PC-3 (cell line): ENCODE data around the gene POLA2. TPM values are rescaled to one million over a fixed set of nuclear protein-coding genes. Genes with fewer than 3 reads are reported as not detected.

ENCODE experiments used
- ATAC-seq: fragments of 200-7000 bp; cut with Tn5 transposase; 2 replicates; pipeline ENCODE4 v1.9.1; 2020; ENCODE audit warnings: mild to moderate bottlenecking, moderate library complexity
- BruUV-seq: library from RNA; stranded (reverse); fragments of 400-500 nt; replicated peaks from 2 replicates; lab custom pipeline; 2021; lab: Mats Ljungman, UMichigan
- CTCF ChIA-PET: fragments of 300-600 bp; sonication (Branson Sonifier 250); formaldehyde crosslinking; loops from one replicate; lab custom pipeline; 2022; ENCODE audit warnings: antibody characterized with exemption; lab: Charles Lee
- POLR2A ChIA-PET: fragments of 300-600 bp; sonication (Branson Sonifier 250); formaldehyde crosslinking; loops from one replicate; lab custom pipeline; 2022; ENCODE audit warnings: antibody characterized with exemption; ENCODE audit not compliant: unreplicated experiment; lab: Charles Lee
- DNase-seq: peaks from one replicate; pipeline ENCODE4 v3.0.0-alpha.2; 2015
- H2AFZ ChIP-seq: fragments of 300-600 bp; sonication (generic); 2 replicates; pipeline ENCODE4 v1.6.0; 2016; ENCODE audit warnings: antibody characterized with exemption, low read length
- H3F3A ChIP-seq: fragments of 300-600 bp; sonication (generic); one replicate; pipeline ENCODE4 v1.6.0; 2017; ENCODE audit warnings: antibody characterized with exemption, low read length, control low read depth, mild to moderate bottlenecking; ENCODE audit not compliant: unreplicated experiment
- H3K27ac ChIP-seq: fragments of 300-600 bp; sonication (generic); 2 replicates; pipeline ENCODE4 v1.5.1; 2016; ENCODE audit warnings: mild to moderate bottlenecking, low read length
- H3K27me3 ChIP-seq: fragments of 300-600 bp; sonication (generic); 2 replicates; pipeline ENCODE4 v1.6.1; 2016; ENCODE audit warnings: low read length, mixed read lengths
- H3K36me3 ChIP-seq: fragments of 300-600 bp; sonication (generic); 2 replicates; pipeline ENCODE4 v1.6.1; 2016; ENCODE audit warnings: low read depth, mixed run types, low read length, mixed read lengths
- H3K4me1 ChIP-seq: fragments of 300-600 bp; sonication (generic); 2 replicates; pipeline ENCODE4 v1.5.1; 2016; ENCODE audit warnings: low read length; ENCODE audit not compliant: insufficient read depth
- H3K4me2 ChIP-seq: fragments of 300-600 bp; sonication (generic); 2 replicates; pipeline ENCODE4 v1.6.0; 2016; ENCODE audit warnings: low read length
- H3K4me3 ChIP-seq: fragments of 300-600 bp; sonication (generic); 2 replicates; pipeline ENCODE4 v1.5.1; 2016; ENCODE audit warnings: mild to moderate bottlenecking, low read length, mixed read lengths
- H3K79me2 ChIP-seq: fragments of 300-600 bp; sonication (generic); 2 replicates; pipeline ENCODE4 v1.6.1; 2017; ENCODE audit warnings: low read length, mixed read lengths
- H3K9ac ChIP-seq: fragments of 300-600 bp; sonication (generic); 2 replicates; pipeline ENCODE4 v1.6.0; 2016; ENCODE audit warnings: mild to moderate bottlenecking, low read length
- H3K9me2 ChIP-seq: fragments of 300-600 bp; sonication (generic); replicated peaks from 2 replicates; pipeline ENCODE4 v1.6.1; 2016; ENCODE audit warnings: mixed run types, low read length, mixed read lengths
- H3K9me3 ChIP-seq: fragments of 300-600 bp; sonication (generic); 2 replicates; pipeline ENCODE4 v1.6.1; 2016; ENCODE audit warnings: low read length, mixed read lengths
- H4K20me1 ChIP-seq: fragments of 300-600 bp; sonication (generic); 2 replicates; pipeline ENCODE4 v1.6.1; 2016; ENCODE audit warnings: low read length, mixed read lengths
- CTCF ChIP-seq: fragments of 300-600 bp; sonication (generic); conservative IDR thresholded peaks from 2 replicates; pipeline ENCODE4 v1.5.1; 2017; ENCODE audit warnings: antibody characterized with exemption, low read depth, mild to moderate bottlenecking, low read length
- EZH2 ChIP-seq: fragments of 300-600 bp; sonication (generic); IDR thresholded peaks from one replicate; pipeline ENCODE4 v1.6.1; 2017; ENCODE audit warnings: antibody characterized with exemption, mild to moderate bottlenecking, low read length; ENCODE audit not compliant: unreplicated experiment
- EZH2phosphoT487 ChIP-seq: fragments of 300-600 bp; sonication (generic); IDR thresholded peaks from 2 replicates; pipeline ENCODE4 v1.6.1; 2018; ENCODE audit warnings: mild to moderate bottlenecking, antibody characterized with exemption, low read length, borderline replicate concordance
- intact Hi-C: fragments of 100-400 bp; cut with micrococcal nuclease; formaldehyde crosslinking; loops from 2 replicates; pipeline ENCODE4 v1.9.0; 2023
- total RNA-seq: library from RNA; depleted of rRNA; stranded (reverse); fragments of >200 nt; gene quantifications from 2 replicates; pipeline ENCODE4 v1.2.3, GENCODE V29; 2014

Gene POLA2
- total RNA-seq, 1 experiment from 2014 or later = 29.0 TPM

DNA sequence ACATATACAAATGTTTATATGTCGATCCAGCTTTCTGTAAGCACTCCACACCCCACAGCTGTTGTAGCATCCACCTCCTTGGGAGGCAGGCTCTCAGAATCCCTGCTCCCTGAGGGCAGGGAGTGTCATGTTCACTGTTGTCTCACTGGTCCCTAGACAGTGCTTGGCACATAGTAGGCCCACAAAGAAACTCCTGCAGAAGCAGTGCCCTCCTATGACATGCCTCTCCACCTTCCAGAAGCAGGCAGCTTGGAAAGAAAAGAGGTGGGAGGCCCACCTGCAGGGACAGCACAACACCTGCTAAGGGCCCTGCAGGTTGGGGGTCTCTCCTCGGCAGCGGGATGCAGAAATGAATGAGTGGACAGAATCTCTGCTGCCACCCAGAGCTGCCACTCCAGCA lies 41.8 kb downstream of the POLA2 start:
- ATAC-seq = no peak
- Histone ChIP-seq H3K4me3 (no peak overlapping the region), H3K36me3 (peaks cover 2% of the 10 kb centered on the region; the same call in 1 of the 2 replicates), H3K9me2 (no peaks in the 10 kb centered on the region), H4K20me1 (no peaks in the 10 kb centered on the region), H2AFZ (no peak overlapping the region), H3K4me2 (no peak overlapping the region), H3K4me1 (0 out of 2 replicates have a peak, but pooled peaks cover 6% of the 10 kb centered on the region), H3K27me3 (no peaks in the 10 kb centered on the region), H3K27ac (no peak overlapping the region), H3K79me2 (no peaks in the 10 kb centered on the region), H3F3A (no peaks in the 10 kb centered on the region), H3K9ac (no peak overlapping the region), H3K9me3 (no peaks in the 10 kb centered on the region)
- no TSS peak for BruUV-seq
- ChIA-PET POLR2A (no interaction called here), CTCF (no interaction called here)
- intact Hi-C loops = no loop called here
- no peak for TF ChIP-seq EZH2phosphoT487
- no peak for TF ChIP-seq CTCF
- no peak for TF ChIP-seq EZH2
- no peak for DNase-seq

- no peaks in the 10 kb centered on the region for H3K9me2 ChIP-seq
- H3K79me2 ChIP-seq = no peaks in the 10 kb centered on the region
- H3K4me1 ChIP-seq = 0 out of 2 replicates have a peak, but pooled peaks cover 7% of the 10 kb centered on the region
- H3F3A ChIP-seq = no peaks in the 10 kb centered on the region
- ChIA-PET POLR2A (no interaction called here), CTCF (no interaction called here)
- intact Hi-C loops = no loop called here
- no peak overlapping the region for H3K9ac ChIP-seq
- BruUV-seq = no TSS peak
- no peaks in the 10 kb centered on the region for H4K20me1 ChIP-seq
- no peak for TF ChIP-seq EZH2
- no peak for TF ChIP-seq EZH2phosphoT487
- TF ChIP-seq CTCF = no peak
- H3K36me3 ChIP-seq = no peaks in the 10 kb centered on the region
- H3K27ac ChIP-seq = no peak overlapping the region
- no peak overlapping the region for H3K4me2 ChIP-seq
- no peaks in the 10 kb centered on the region for H3K9me3 ChIP-seq
- H3K27me3 ChIP-seq = no peaks in the 10 kb centered on the region
- no peak overlapping the region for H3K4me3 ChIP-seq
- DNase-seq (no peak), ATAC-seq (no peak)
- no peak overlapping the region for H2AFZ ChIP-seq
These were observed 42.3 kb downstream of the POLA2 start for GRCh38 chr11:65304110-65304509.

DNA sequence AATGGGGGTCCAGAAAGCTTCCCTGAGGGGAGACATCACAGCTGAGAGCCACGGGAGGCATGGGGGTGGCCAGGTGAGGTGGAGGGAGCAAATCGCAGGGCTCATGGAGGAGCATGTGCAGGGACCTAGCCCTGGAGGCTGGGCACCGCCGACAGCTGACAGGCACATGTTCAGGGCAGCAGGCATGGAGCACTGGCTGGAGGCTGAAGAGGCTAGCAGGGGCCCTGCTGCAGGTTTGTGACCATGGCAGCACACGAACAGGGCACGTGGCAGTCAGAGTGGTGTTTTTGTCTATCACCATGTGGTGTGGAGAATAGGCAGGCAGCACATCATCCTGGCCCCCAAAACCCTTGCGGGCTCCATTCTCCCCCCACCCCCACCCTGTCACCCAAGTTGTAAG lies 42.9 kb downstream of the POLA2 start:
- TF ChIP-seq CTCF (no peak), EZH2 (no peak), EZH2phosphoT487 (no peak)
- ATAC-seq (no peak), DNase-seq (no peak)
- Histone ChIP-seq H3K9me2 (no peaks in the 10 kb centered on the region), H2AFZ (no peak overlapping the region), H4K20me1 (no peaks in the 10 kb centered on the region), H3K9ac (no peak overlapping the region), H3K27me3 (no peaks in the 10 kb centered on the region), H3K4me2 (no peak overlapping the region), H3K79me2 (no peaks in the 10 kb centered on the region), H3K4me1 (0 out of 2 replicates have a peak, but pooled peaks cover 7% of the 10 kb centered on the region), H3K27ac (no peak overlapping the region), H3K36me3 (no peaks in the 10 kb centered on the region), H3F3A (no peaks in the 10 kb centered on the region), H3K9me3 (no peaks in the 10 kb centered on the region), H3K4me3 (no peak overlapping the region)
- ChIA-PET CTCF (no interaction called here), POLR2A (no interaction called here)
- intact Hi-C loops = no loop called here
- no TSS peak for BruUV-seq
